Measurements from ENCODE around the gene IMPACT. TPM values are rescaled to one million over a fixed set of nuclear protein-coding genes. Genes with fewer than 3 reads are reported as not detected.

Gene IMPACT
- total and polyA plus RNA-seq, 2 of the 4 experiments (the other 2 are of a cell fraction) = 11.8 to 13.8 TPM

- Histone ChIP-seq H3K4me3 (ENCODE audit: insufficient read depth, low read depth, low read length) (no peak within 1 kb of the TSS), H3K14ac (replicated peaks; ENCODE audit: low read depth, low read length) (no peak within 1 kb of the TSS), H3K79me1 (ENCODE audit: low read depth in 1 of 2, low read length in 2 of 2) (no peaks in the 10 kb centered on the region), H3K4ac (ENCODE audit: low read depth, low read length) (no peak within 1 kb of the TSS), H3K18ac (ENCODE audit: low read depth, low read length) (no peak within 1 kb of the TSS), H2BK15ac (ENCODE audit: low read depth, low read length) (no peak within 1 kb of the TSS), H3K4me1 (ENCODE audit: control insufficient read depth, insufficient read depth, low read length) (no peaks in the 10 kb centered on the region), H2BK5ac (ENCODE audit: low read depth, low read length, poor library complexity, severe bottlenecking) (no peak within 1 kb of the TSS), H4K8ac (ENCODE audit: low read depth in 2 of 2, low read length in 2 of 2) (no peak within 1 kb of the TSS), H4K5ac (ENCODE audit: low read depth, low read length) (no peak within 1 kb of the TSS), H3K27ac (ENCODE audit: insufficient read depth, low read length) (no peak within 1 kb of the TSS), H3K9me1 (ENCODE audit: insufficient read depth, low read length) (0 out of 2 replicates have a peak, but pooled peaks cover 2% of the 10 kb centered on the region), H4K91ac (ENCODE audit: insufficient read depth, low read depth, low read length) (no peak within 1 kb of the TSS), H3K23ac (ENCODE audit: low read depth, low read length) (no peak within 1 kb of the TSS), H3K56ac (ENCODE audit: extremely low read depth, insufficient read depth, low read length) (no peak within 1 kb of the TSS), H3K27me3 (ENCODE audit: control insufficient read depth, insufficient read depth, low read length) (no peaks in the 10 kb centered on the region; the same call in 1 of the 2 replicates), H3K9ac (ENCODE audit: low read depth, low read length) (no peak within 1 kb of the TSS), H2AFZ (replicated peaks; ENCODE audit: low read length, poor library complexity) (no peak within 1 kb of the TSS), H2BK20ac (ENCODE audit: low read depth, low read length) (no peak within 1 kb of the TSS), H3K9me3 (ENCODE audit: control insufficient read depth, insufficient read depth, low read length) (no peaks in the 10 kb centered on the region), H3K36me3 (ENCODE audit: control insufficient read depth, insufficient read depth, low read length) (no peaks in the 10 kb centered on the region), H2AK9ac (replicated peaks; ENCODE audit: low read depth, low read length, poor library complexity) (no peak within 1 kb of the TSS), H3K4me2 (ENCODE audit: low read depth, low read length) (no peak within 1 kb of the TSS), H2AK5ac (ENCODE audit: low read depth, low read length) (no peak within 1 kb of the TSS), H2BK120ac (ENCODE audit: low read depth, low read length) (no peak within 1 kb of the TSS), H4K20me1 (ENCODE audit: insufficient read depth, low read length) (no peaks in the 10 kb centered on the region)
- ATAC-seq (ENCODE audit: low read depth) (no peak), DNase-seq (no peak)
- ChIA-PET POLR2A (ENCODE audit: unreplicated experiment) (no interaction called here), CTCF (no interaction called here)
- in situ Hi-C loops (cut with MboI; ENCODE audit: low sequenced_read_pairs) = no loop called here
- intact Hi-C loops (cut with micrococcal nuclease) = no loop called here
- TF ChIP-seq MAZ (IDR thresholded peaks at IDR 0.05; ENCODE audit: borderline replicate concordance, low read depth, low read length) (no peak), FOS (IDR thresholded peaks at IDR 0.05; ENCODE audit: low read depth, low read length) (no peak), MAFK (IDR thresholded peaks at IDR 0.05; ENCODE audit: low read depth, low read length) (no peak), POLR2A (IDR thresholded peaks at IDR 0.05; ENCODE audit: low read depth, low read length) (no peak)
- dilution Hi-C loops (cut with HindIII; ENCODE audit: low sequenced_read_pairs, unreplicated experiment) = no loop called here
- no CpG with 5 or more reads among the region's 1 CpG for WGBS, 2 experiments (ENCODE audit: extremely low coverage in 2 of 2, insufficient read length in 1 of 2)
- BruUV-seq (replicated peaks) = no TSS peak
Observed at GRCh38 chr18:24460388-24460787, 33.9 kb downstream of the IMPACT start, which contains the start of gene HRH4. TSS of gene HRH4 (plus strand) at chr18:24460637. CDS start at chr18:24460729, 92 bp downstream.
